GM21619 (cell line): ENCODE data around the gene PAX7.

ENCODE experiments used
- ATAC-seq: cut with Tn5 transposase; IDR thresholded peaks from one replicate; pipeline ENCODE4 v1.9.1; 2021; ENCODE audit not compliant: unreplicated experiment

Gene PAX7

GRCh38 chr1:18789246-18789645, 158.6 kb downstream of the PAX7 start:
- no peak for ATAC-seq

GRCh38 chr1:18792747-18793146, 162.1 kb downstream of the PAX7 start:
- ATAC-seq: no peak

- no peak for ATAC-seq
These were observed 162.5 kb downstream of the PAX7 start for GRCh38 chr1:18793164-18793563.

- no peak for ATAC-seq
These were observed 163.4 kb downstream of the PAX7 start for GRCh38 chr1:18794051-18794450.

GRCh38 chr1:18794561-18794960, 163.9 kb downstream of the PAX7 start:
- no peak for ATAC-seq

- no peak for ATAC-seq
These were observed 164.5 kb downstream of the PAX7 start for GRCh38 chr1:18795002-18795689.

GRCh38 chr1:18796950-18797349, 166.3 kb downstream of the PAX7 start:
- no peak for ATAC-seq
